GM21381 (cell line): Measurements from ENCODE around the gene TBATA.

Experiments used
- ATAC-seq: cut with Tn5 transposase; IDR thresholded peaks from one replicate; pipeline ENCODE4 v1.9.1; 2021; ENCODE audit warnings: mild to moderate bottlenecking, moderate library complexity; ENCODE audit not compliant: unreplicated experiment

The TBATA gene

GRCh38 chr10:70763567-70763966, 21.6 kb downstream of the TBATA start:
- no peak for ATAC-seq

- no peak for ATAC-seq
Measured at GRCh38 chr10:70762441-70763175, 22.6 kb downstream of the TBATA start.

GRCh38 chr10:70761727-70762350, 23.3 kb downstream of the TBATA start:
- no peak for ATAC-seq

- ATAC-seq = no peak
Measured at GRCh38 chr10:70761031-70761601, 24.1 kb downstream of the TBATA start.

GRCh38 chr10:70760271-70760787, 24.8 kb downstream of the TBATA start:
- no peak for ATAC-seq

GRCh38 chr10:70759781-70760180, 25.4 kb downstream of the TBATA start:
- no peak for ATAC-seq

- ATAC-seq = no peak
Measured at GRCh38 chr10:70758757-70759514, 26.2 kb downstream of the TBATA start.

GRCh38 chr10:70757856-70758255, 27.3 kb downstream of the TBATA start:
- ATAC-seq = no peak

GRCh38 chr10:70756700-70757360, 28.3 kb downstream of the TBATA start:
- ATAC-seq = no peak

GRCh38 chr10:70753841-70754621, 31.1 kb downstream of the TBATA start:
- no peak for ATAC-seq

- no peak for ATAC-seq
Measured at GRCh38 chr10:70753026-70753663, 32.0 kb downstream of the TBATA start.

GRCh38 chr10:70752571-70752970, 32.6 kb downstream of the TBATA start:
- no peak for ATAC-seq

GRCh38 chr10:70751991-70752390, 33.2 kb downstream of the TBATA start:
- ATAC-seq = no peak

GRCh38 chr10:70751356-70751755, 33.8 kb downstream of the TBATA start:
- ATAC-seq = no peak

GRCh38 chr10:70750156-70750703, 34.9 kb downstream of the TBATA start:
- ATAC-seq = no peak

GRCh38 chr10:70749756-70750155, 35.4 kb downstream of the TBATA start:
- no peak for ATAC-seq

GRCh38 chr10:70748801-70749573, 36.2 kb downstream of the TBATA start:
- ATAC-seq = no peak

- no peak for ATAC-seq
Measured at GRCh38 chr10:70748305-70748704, 36.9 kb downstream of the TBATA start.
